Activated CD8-positive, alpha-beta memory T cell treated with anti-CD3 and anti-CD28 coated beads for 48 hours (primary cell): Measurements from ENCODE around the gene PDHB.

Source experiments
- DNase-seq, 3 experiments: peaks; one replicate each; pipeline ENCODE4 v3.0.0-alpha.2; 2020; ENCODE audit warnings: low read depth in 2 of 3, low spot score in 2 of 3

Gene PDHB

GRCh38 chr3:58433400-58434167 lies at the start of gene PDHB:
Gene PDHB, minus strand, starts transcription at chr3:58433832. Its CDS starts 23 bp downstream, at chr3:58433809.
- peak; percentile 67 to 88 (median 67) for DNase-seq

GRCh38 chr3:58482917-58483636 lies 49.4 kb upstream of the PDHB start:
- no peak for DNase-seq

- no peak for DNase-seq
These were observed 46.7 kb upstream of the PDHB start for GRCh38 chr3:58480309-58480708.

- DNase-seq = no peak
These were observed 45.1 kb upstream of the PDHB start for GRCh38 chr3:58478781-58479180.

GRCh38 chr3:58474967-58475578 lies 41.4 kb upstream of the PDHB start:
- DNase-seq = no peak

GRCh38 chr3:58474348-58474911 lies 40.8 kb upstream of the PDHB start:
- DNase-seq = no peak

- no peak for DNase-seq
These were observed 39.6 kb upstream of the PDHB start for GRCh38 chr3:58473275-58473674.

GRCh38 chr3:58471025-58471887 lies 37.6 kb upstream of the PDHB start:
- DNase-seq = peak in 2 of 3 experiments; percentile 22 to 28

GRCh38 chr3:58470363-58471024 lies 36.9 kb upstream of the PDHB start:
- DNase-seq = no peak

- no peak for DNase-seq
These were observed 35.5 kb upstream of the PDHB start for GRCh38 chr3:58469096-58469495.

GRCh38 chr3:58466899-58467563 lies 33.4 kb upstream of the PDHB start:
- DNase-seq = no peak

GRCh38 chr3:58464866-58465265 lies 31.2 kb upstream of the PDHB start:
- DNase-seq = no peak

GRCh38 chr3:58463942-58464271 lies 30.3 kb upstream of the PDHB start:
- no peak for DNase-seq

GRCh38 chr3:58463181-58463941 lies 29.7 kb upstream of the PDHB start:
- peak; percentile 47 to 62 (median 52) for DNase-seq

- no peak for DNase-seq
These were observed 29.2 kb upstream of the PDHB start for GRCh38 chr3:58462829-58463180.

GRCh38 chr3:58459160-58459559 lies 25.5 kb upstream of the PDHB start:
- no peak for DNase-seq

GRCh38 chr3:58452176-58452575 lies 18.5 kb upstream of the PDHB start:
- DNase-seq = no peak

- no peak for DNase-seq
These were observed 8.2 kb upstream of the PDHB start for GRCh38 chr3:58441514-58442450.
